K562 (cell line): ENCODE data around the gene PCNX2.

Experiments
- POLR2AphosphoS5 ChIP-seq: IDR thresholded peaks from 2 replicates; pipeline ENCODE4 v1.6.1; 2011; ENCODE audit warnings: mild to moderate bottlenecking, low read depth, low read length, moderate library complexity; ENCODE audit not compliant: control insufficient read depth, insufficient read depth
- SETDB1 ChIP-seq: IDR thresholded peaks from one replicate; pipeline ENCODE4 v1.6.1; 2012; ENCODE audit warnings: low read length, control low read depth, inconsistent platforms
- TF ChIP-seq, protein P1 (sequence below): sonication (generic); formaldehyde crosslinking; IDR thresholded peaks from 2 replicates; pipeline ENCODE4 v1.8.0; 2023; ENCODE audit warnings: mild to moderate bottlenecking, missing genetic modification reagents
- TF ChIP-seq, protein P2 (sequence below), 2 experiments: fragments of 450-650 bp; IDR thresholded peaks; 2 replicates each; pipeline ENCODE4 v1.6.1; 2018; ENCODE audit warnings: mild to moderate bottlenecking in 2 of 2, low read depth in 1 of 2; ENCODE audit not compliant: partially characterized antibody in 2 of 2
- TF ChIP-seq, protein P3 (sequence below): IDR thresholded peaks from 3 replicates; pipeline ENCODE4 v1.6.1; 2011; ENCODE audit warnings: borderline replicate concordance, mild to moderate bottlenecking, moderate library complexity; ENCODE audit not compliant: insufficient read length; ENCODE audit errors: extremely low read depth

DNA sequence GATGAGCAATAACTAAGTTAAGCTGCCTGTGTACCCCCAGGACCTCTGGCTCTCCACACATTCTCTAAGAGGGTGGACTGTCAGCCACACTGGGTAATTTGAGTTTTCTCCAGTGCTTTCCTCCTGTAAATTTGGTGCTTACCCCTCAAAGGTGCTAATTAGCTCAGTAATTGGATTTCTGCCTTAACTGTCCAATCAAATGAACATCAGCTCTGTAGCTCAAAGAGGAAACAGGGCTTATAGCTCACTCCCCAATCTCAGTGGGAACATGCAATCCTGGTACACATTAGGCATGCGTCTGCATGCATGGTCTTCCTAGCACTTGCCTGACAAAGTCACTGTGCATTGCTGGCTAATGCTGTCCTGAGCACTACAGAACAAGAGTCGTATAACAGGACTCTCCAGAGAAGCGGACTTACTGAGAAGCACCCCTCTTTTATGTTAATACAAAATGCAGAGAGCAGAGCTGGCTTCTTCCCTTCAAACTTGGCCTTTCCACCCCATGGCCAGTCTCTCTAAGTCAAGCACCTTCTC is 235.0 kb downstream of the PCNX2 start:
- TF ChIP-seq, protein P1, sequence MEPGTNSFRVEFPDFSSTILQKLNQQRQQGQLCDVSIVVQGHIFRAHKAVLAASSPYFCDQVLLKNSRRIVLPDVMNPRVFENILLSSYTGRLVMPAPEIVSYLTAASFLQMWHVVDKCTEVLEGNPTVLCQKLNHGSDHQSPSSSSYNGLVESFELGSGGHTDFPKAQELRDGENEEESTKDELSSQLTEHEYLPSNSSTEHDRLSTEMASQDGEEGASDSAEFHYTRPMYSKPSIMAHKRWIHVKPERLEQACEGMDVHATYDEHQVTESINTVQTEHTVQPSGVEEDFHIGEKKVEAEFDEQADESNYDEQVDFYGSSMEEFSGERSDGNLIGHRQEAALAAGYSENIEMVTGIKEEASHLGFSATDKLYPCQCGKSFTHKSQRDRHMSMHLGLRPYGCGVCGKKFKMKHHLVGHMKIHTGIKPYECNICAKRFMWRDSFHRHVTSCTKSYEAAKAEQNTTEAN = no peak
- TF ChIP-seq, protein P2, sequence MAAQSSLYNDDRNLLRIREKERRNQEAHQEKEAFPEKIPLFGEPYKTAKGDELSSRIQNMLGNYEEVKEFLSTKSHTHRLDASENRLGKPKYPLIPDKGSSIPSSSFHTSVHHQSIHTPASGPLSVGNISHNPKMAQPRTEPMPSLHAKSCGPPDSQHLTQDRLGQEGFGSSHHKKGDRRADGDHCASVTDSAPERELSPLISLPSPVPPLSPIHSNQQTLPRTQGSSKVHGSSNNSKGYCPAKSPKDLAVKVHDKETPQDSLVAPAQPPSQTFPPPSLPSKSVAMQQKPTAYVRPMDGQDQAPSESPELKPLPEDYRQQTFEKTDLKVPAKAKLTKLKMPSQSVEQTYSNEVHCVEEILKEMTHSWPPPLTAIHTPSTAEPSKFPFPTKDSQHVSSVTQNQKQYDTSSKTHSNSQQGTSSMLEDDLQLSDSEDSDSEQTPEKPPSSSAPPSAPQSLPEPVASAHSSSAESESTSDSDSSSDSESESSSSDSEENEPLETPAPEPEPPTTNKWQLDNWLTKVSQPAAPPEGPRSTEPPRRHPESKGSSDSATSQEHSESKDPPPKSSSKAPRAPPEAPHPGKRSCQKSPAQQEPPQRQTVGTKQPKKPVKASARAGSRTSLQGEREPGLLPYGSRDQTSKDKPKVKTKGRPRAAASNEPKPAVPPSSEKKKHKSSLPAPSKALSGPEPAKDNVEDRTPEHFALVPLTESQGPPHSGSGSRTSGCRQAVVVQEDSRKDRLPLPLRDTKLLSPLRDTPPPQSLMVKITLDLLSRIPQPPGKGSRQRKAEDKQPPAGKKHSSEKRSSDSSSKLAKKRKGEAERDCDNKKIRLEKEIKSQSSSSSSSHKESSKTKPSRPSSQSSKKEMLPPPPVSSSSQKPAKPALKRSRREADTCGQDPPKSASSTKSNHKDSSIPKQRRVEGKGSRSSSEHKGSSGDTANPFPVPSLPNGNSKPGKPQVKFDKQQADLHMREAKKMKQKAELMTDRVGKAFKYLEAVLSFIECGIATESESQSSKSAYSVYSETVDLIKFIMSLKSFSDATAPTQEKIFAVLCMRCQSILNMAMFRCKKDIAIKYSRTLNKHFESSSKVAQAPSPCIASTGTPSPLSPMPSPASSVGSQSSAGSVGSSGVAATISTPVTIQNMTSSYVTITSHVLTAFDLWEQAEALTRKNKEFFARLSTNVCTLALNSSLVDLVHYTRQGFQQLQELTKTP (IDR thresholded peaks at IDR 0.05; ENCODE audit: low read depth in 1 of 2, partially characterized antibody in 2 of 2) = no peak
- TF ChIP-seq POLR2AphosphoS5 (no peak), SETDB1 (no peak)
- TF ChIP-seq, protein P3, sequence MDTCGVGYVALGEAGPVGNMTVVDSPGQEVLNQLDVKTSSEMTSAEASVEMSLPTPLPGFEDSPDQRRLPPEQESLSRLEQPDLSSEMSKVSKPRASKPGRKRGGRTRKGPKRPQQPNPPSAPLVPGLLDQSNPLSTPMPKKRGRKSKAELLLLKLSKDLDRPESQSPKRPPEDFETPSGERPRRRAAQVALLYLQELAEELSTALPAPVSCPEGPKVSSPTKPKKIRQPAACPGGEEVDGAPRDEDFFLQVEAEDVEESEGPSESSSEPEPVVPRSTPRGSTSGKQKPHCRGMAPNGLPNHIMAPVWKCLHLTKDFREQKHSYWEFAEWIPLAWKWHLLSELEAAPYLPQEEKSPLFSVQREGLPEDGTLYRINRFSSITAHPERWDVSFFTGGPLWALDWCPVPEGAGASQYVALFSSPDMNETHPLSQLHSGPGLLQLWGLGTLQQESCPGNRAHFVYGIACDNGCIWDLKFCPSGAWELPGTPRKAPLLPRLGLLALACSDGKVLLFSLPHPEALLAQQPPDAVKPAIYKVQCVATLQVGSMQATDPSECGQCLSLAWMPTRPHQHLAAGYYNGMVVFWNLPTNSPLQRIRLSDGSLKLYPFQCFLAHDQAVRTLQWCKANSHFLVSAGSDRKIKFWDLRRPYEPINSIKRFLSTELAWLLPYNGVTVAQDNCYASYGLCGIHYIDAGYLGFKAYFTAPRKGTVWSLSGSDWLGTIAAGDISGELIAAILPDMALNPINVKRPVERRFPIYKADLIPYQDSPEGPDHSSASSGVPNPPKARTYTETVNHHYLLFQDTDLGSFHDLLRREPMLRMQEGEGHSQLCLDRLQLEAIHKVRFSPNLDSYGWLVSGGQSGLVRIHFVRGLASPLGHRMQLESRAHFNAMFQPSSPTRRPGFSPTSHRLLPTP = no peak
